SK-N-SH treated with all-trans-retinoic acid at 6 μM for 48 hours (cell line): ENCODE measurements around the gene SORL1.

Experiments used
- ATAC-seq: fragments of 200-7000 bp; cut with Tn5 transposase; 3 replicates; pipeline ENCODE4 v1.9.1; 2020; ENCODE audit warnings: mild to moderate bottlenecking, moderate library complexity
- BACH2 ChIP-seq: fragments of 250-450 bp; sonication (Bioruptor Pico); IDR thresholded peaks from 2 replicates; pipeline ENCODE4 v1.9.0; 2021; ENCODE audit warnings: mild to moderate bottlenecking, borderline replicate concordance
- CSRNP3 ChIP-seq: fragments of 250-450 bp; sonication (Bioruptor Pico); IDR thresholded peaks from 2 replicates; pipeline ENCODE4 v1.5.1; 2021; ENCODE audit warnings: mild to moderate bottlenecking, moderate library complexity
- ESRRG ChIP-seq: fragments of 250-450 bp; sonication (Bioruptor Pico); IDR thresholded peaks from 2 replicates; pipeline ENCODE4 v1.6.1; 2021; ENCODE audit warnings: mild to moderate bottlenecking
- GLIS3 ChIP-seq: fragments of 250-450 bp; sonication (Bioruptor Pico); IDR thresholded peaks from 2 replicates; pipeline ENCODE4 v1.5.0; 2020; ENCODE audit warnings: mild to moderate bottlenecking, moderate library complexity
- ISL1 ChIP-seq: fragments of 250-450 bp; sonication (Bioruptor Pico); IDR thresholded peaks from 2 replicates; pipeline ENCODE4 v2.1.2; 2022; ENCODE audit warnings: mild to moderate bottlenecking, moderate library complexity
- OSR1 ChIP-seq: fragments of 250-450 bp; sonication (Bioruptor Pico); IDR thresholded peaks from 2 replicates; pipeline ENCODE4 v1.8.0; 2022; ENCODE audit warnings: moderate library complexity, mild to moderate bottlenecking, inconsistent platforms
- POU6F1 ChIP-seq: fragments of 250-450 bp; sonication (Bioruptor Pico); IDR thresholded peaks from 2 replicates; pipeline ENCODE4 v1.8.0; 2021; ENCODE audit warnings: low read depth, mild to moderate bottlenecking, moderate library complexity, borderline replicate concordance
- PPARA ChIP-seq: fragments of 250-450 bp; sonication (Bioruptor Pico); IDR thresholded peaks from 2 replicates; pipeline ENCODE4 v1.5.0; 2020; ENCODE audit warnings: mild to moderate bottlenecking, borderline replicate concordance
- TCF4 ChIP-seq: fragments of 250-450 bp; sonication (Bioruptor Pico); IDR thresholded peaks from 2 replicates; pipeline ENCODE4 v1.8.0; 2021; ENCODE audit warnings: mild to moderate bottlenecking, moderate library complexity, borderline replicate concordance
- TOX ChIP-seq: fragments of 250-450 bp; sonication (Bioruptor Pico); IDR thresholded peaks from 2 replicates; pipeline ENCODE4 v1.8.0; 2021; ENCODE audit warnings: mild to moderate bottlenecking, moderate library complexity, borderline replicate concordance
- TSHZ2 ChIP-seq: fragments of 250-450 bp; sonication (Bioruptor Pico); IDR thresholded peaks from 2 replicates; pipeline ENCODE4 v1.5.0; 2020; ENCODE audit warnings: mild to moderate bottlenecking, moderate library complexity
- ZC3H10 ChIP-seq: fragments of 250-450 bp; sonication (Bioruptor Pico); IDR thresholded peaks from 2 replicates; pipeline ENCODE4 v1.5.1; 2021; ENCODE audit warnings: mild to moderate bottlenecking, moderate library complexity
- ZNF565 ChIP-seq: fragments of 450-650 bp; formaldehyde crosslinking; conservative IDR thresholded peaks from 2 replicates; pipeline ENCODE4 v1.5.0; 2020; ENCODE audit warnings: low read depth, mild to moderate bottlenecking, moderate library complexity
- TF ChIP-seq, protein P1 (sequence below): fragments of 250-450 bp; sonication (Bioruptor Pico); IDR thresholded peaks from 2 replicates; pipeline ENCODE4 v1.8.0; 2020; ENCODE audit warnings: mild to moderate bottlenecking, moderate library complexity, borderline replicate concordance

Gene SORL1

GRCh38 chr11:121488641-121489040, 36.5 kb downstream of the SORL1 start:
- ATAC-seq, result no peak
- TF ChIP-seq BACH2 (CRISPR knock-in tag), result no peak
- no peak for TF ChIP-seq TSHZ2 (CRISPR knock-in tag)
- no peak for TF ChIP-seq ISL1 (CRISPR knock-in tag)
- no peak for TF ChIP-seq TCF4 (CRISPR knock-in tag)

- no peak for ATAC-seq
- no peak for TF ChIP-seq GLIS3 (CRISPR knock-in tag)
- no peak for TF ChIP-seq ZNF565 (CRISPR knock-in tag)
- no peak for TF ChIP-seq TCF4 (CRISPR knock-in tag)
- no peak for TF ChIP-seq TSHZ2 (CRISPR knock-in tag)
- TF ChIP-seq ISL1 (CRISPR knock-in tag), result no peak
- TF ChIP-seq BACH2 (CRISPR knock-in tag), result no peak
- TF ChIP-seq POU6F1 (CRISPR knock-in tag), result no peak
- no peak for TF ChIP-seq ZC3H10 (CRISPR knock-in tag)
- no peak for TF ChIP-seq TOX
- no peak for TF ChIP-seq OSR1 (CRISPR knock-in tag)
- TF ChIP-seq, protein P1, sequence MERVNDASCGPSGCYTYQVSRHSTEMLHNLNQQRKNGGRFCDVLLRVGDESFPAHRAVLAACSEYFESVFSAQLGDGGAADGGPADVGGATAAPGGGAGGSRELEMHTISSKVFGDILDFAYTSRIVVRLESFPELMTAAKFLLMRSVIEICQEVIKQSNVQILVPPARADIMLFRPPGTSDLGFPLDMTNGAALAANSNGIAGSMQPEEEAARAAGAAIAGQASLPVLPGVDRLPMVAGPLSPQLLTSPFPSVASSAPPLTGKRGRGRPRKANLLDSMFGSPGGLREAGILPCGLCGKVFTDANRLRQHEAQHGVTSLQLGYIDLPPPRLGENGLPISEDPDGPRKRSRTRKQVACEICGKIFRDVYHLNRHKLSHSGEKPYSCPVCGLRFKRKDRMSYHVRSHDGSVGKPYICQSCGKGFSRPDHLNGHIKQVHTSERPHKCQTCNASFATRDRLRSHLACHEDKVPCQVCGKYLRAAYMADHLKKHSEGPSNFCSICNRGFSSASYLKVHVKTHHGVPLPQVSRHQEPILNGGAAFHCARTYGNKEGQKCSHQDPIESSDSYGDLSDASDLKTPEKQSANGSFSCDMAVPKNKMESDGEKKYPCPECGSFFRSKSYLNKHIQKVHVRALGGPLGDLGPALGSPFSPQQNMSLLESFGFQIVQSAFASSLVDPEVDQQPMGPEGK (CRISPR knock-in tag), result no peak
Measured at GRCh38 chr11:121489823-121490222, 37.7 kb downstream of the SORL1 start.

DNA sequence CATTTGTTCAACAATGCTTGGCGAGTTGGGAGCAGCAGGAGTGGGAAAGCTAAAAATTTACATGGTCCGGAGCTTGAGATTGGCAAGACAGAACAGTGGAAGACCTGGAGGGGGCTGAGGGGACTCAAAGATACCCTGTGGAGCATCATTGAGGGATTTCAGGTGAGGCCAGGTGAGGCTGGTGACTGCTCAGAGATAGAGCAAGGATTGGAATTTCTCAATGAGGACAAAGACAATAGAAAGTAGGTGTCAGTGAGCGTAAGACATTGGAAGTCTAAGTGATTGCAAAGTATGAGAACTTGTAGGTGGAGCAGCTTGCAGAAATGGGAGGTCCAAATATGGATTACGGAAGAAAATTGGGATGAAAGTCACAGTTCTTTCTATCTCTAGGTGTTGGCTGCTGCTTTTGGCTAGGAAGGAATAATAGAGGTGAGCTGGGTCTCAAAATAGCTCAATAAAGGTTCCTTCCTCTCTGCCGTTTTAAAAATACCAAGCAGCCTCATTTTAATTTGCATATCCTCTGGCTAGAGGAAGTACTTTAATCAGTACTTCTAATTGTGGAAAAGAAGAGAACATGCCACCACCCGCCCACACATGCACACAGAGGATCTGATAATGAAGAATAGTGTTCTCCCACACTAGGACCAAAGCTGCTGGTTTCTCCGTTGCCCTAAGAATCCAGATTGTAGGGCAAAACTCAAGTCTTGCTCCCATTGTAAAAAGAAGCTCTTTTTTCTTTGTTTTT, 42.4 kb downstream of the SORL1 start:
- ATAC-seq, result no peak

More for the DNA sequence above, 42.4 kb downstream of the SORL1 start:
- TF ChIP-seq CSRNP3 (no peak), ESRRG (no peak), PPARA (CRISPR knock-in tag) (no peak)
- TF ChIP-seq, all 23 proteins: peak for 0
